HG03558 (cell line): ENCODE data around the gene AIMP1.
A peak's percentile ranks its signal among the peaks of the same experiment; 100 is the strongest.

ENCODE experiments used
- ATAC-seq: cut with Tn5 transposase; IDR thresholded peaks from one replicate; pipeline ENCODE4 v1.9.1; 2021; ENCODE audit warnings: moderate number of reproducible peaks; ENCODE audit not compliant: unreplicated experiment; ENCODE audit errors: extremely low read depth

The AIMP1 gene

GRCh38 chr4:106343865-106344646 lies 27.7 kb downstream of the AIMP1 start:
- ATAC-seq, result no peak

- no peak for ATAC-seq
These were observed 28.3 kb downstream of the AIMP1 start for GRCh38 chr4:106344647-106344970.

- ATAC-seq, result no peak
These were observed 30.8 kb downstream of the AIMP1 start for GRCh38 chr4:106347167-106347566.

GRCh38 chr4:106351016-106351415 lies 34.7 kb downstream of the AIMP1 start:
- ATAC-seq, result no peak

GRCh38 chr4:106353786-106354185 lies 37.4 kb downstream of the AIMP1 start:
- ATAC-seq, result no peak

- ATAC-seq, result no peak
These were observed 38.8 kb downstream of the AIMP1 start for GRCh38 chr4:106355193-106355592.

- ATAC-seq, result no peak
These were observed 42.5 kb downstream of the AIMP1 start for GRCh38 chr4:106358899-106359298.

- no peak for ATAC-seq
These were observed 45.9 kb downstream of the AIMP1 start for GRCh38 chr4:106362086-106362825.

- ATAC-seq, result no peak
These were observed 47.9 kb downstream of the AIMP1 start for GRCh38 chr4:106364282-106364681.

GRCh38 chr4:106365613-106366012 lies 49.3 kb downstream of the AIMP1 start:
- no peak for ATAC-seq

- ATAC-seq, result no peak
These were observed 49.7 kb downstream of the AIMP1 start for GRCh38 chr4:106366026-106366425.

- no peak for ATAC-seq
These were observed 50.7 kb downstream of the AIMP1 start for GRCh38 chr4:106367072-106367471.

- ATAC-seq, result no peak
These were observed 52.3 kb downstream of the AIMP1 start, which contains the start of gene GIMD1 for GRCh38 chr4:106368678-106369077. Gene GIMD1, minus strand, starts transcription at chr4:106368778. Its CDS starts 1,343 bp downstream, at chr4:106367435.

GRCh38 chr4:106369456-106370060 lies 53.2 kb downstream of the AIMP1 start:
- peak; percentile 73 for ATAC-seq

- ATAC-seq, result no peak
These were observed 53.9 kb downstream of the AIMP1 start for GRCh38 chr4:106370214-106370613.

GRCh38 chr4:106371161-106371560 lies 54.8 kb downstream of the AIMP1 start:
- ATAC-seq, result no peak

- no peak for ATAC-seq
These were observed 56.7 kb downstream of the AIMP1 start for GRCh38 chr4:106373026-106373425.

- no peak for ATAC-seq
These were observed 63.8 kb downstream of the AIMP1 start for GRCh38 chr4:106380179-106380578.

- no peak for ATAC-seq
These were observed 68.5 kb downstream of the AIMP1 start for GRCh38 chr4:106384878-106385277.

- no peak for ATAC-seq
These were observed 69.6 kb downstream of the AIMP1 start for GRCh38 chr4:106385853-106386393.

GRCh38 chr4:106395582-106395981 lies 79.2 kb downstream of the AIMP1 start:
- ATAC-seq, result no peak
